Sigmoid colon (tissue), 7 donors: ENCODE data around the gene GSTO2. TPM values are rescaled to one million over a fixed set of nuclear protein-coding genes. Genes with fewer than 3 reads are reported as not detected.
A peak's percentile ranks its signal among the peaks of the same experiment; 100 is the strongest.

Experiments
- DNase-seq: peaks from one replicate; pipeline ENCODE4 v3.0.0-alpha.2; 2019
- H3K27ac ChIP-seq, 4 donors: fragments of 200-600 bp; sonication (generic); one replicate each; pipeline ENCODE4 v1.5.1; 2016 to 2019; ENCODE audit warnings: mild to moderate bottlenecking in 1 of 4
- H3K27me3 ChIP-seq, 3 donors: fragments of 200-600 bp; sonication (generic); one replicate each; pipeline ENCODE4 v1.5.1; 2019; ENCODE audit warnings: mild to moderate bottlenecking in 1 of 3
- H3K36me3 ChIP-seq, 4 donors: fragments of 200-600 bp; sonication (generic); one replicate each; pipeline ENCODE4 v1.5.1; 2016 to 2019
- H3K4me1 ChIP-seq, 4 donors: fragments of 200-600 bp; sonication (generic); one replicate each; pipeline ENCODE4 v1.5.1; 2017 to 2019
- H3K4me3 ChIP-seq, 4 donors: fragments of 200-600 bp; sonication (generic); one replicate each; pipeline ENCODE4 v1.5.1; 2017 to 2019; ENCODE audit warnings: mild to moderate bottlenecking in 2 of 4, moderate library complexity in 1 of 4
- H3K9me3 ChIP-seq, 4 donors: fragments of 200-600 bp in 3 of 4; sonication (generic) in 3 of 4; one replicate each; pipeline versions ENCODE4 v1.5.1 to v1.6.1; 2013 to 2019
- EP300 ChIP-seq, 4 donors: sonication (generic); formaldehyde crosslinking; IDR thresholded peaks; one replicate each; pipeline ENCODE4 v1.6.1; 2017; ENCODE audit warnings: antibody characterized with exemption in 4 of 4
- POLR2A ChIP-seq, 2 donors: fragments of 450-650 bp; IDR thresholded peaks; one replicate each; pipeline ENCODE4 v1.6.1; 2016; ENCODE audit warnings: antibody characterized with exemption in 2 of 2, mild to moderate bottlenecking in 2 of 2, moderate library complexity in 2 of 2
- POLR2AphosphoS5 ChIP-seq, 4 donors: sonication (generic); formaldehyde crosslinking; IDR thresholded peaks; one replicate each; pipeline ENCODE4 v1.6.1; 2017; ENCODE audit warnings: antibody characterized with exemption in 4 of 4
- WGBS, 2 donors: extraction: QIAGEN DNeasy Blood & Tissue Kit; methylation state at CpG; one replicate each; pipeline ENCODE4 v1.1.7; 2013; 5-methylcytosine and 5-hydroxymethylcytosine counted together
- intact Hi-C: fragments of 100-400 bp; cut with DNase I; formaldehyde crosslinking; loops from one replicate; pipeline ENCODE4 v1.15.1; 2023
- polyA plus RNA-seq, 3 donors: library from polyadenylated mRNA; stranded (reverse); fragments of 200-250 nt; gene quantifications; one replicate each; pipeline ENCODE4 v1.2.3, GENCODE V29; 2013
- total RNA-seq, 4 donors: library from RNA; depleted of rRNA; stranded (reverse); fragments of >200 nt; gene quantifications; one replicate each; pipeline ENCODE4 v1.1.0, GENCODE V29; 2016
- TF ChIP-seq, protein P1 (sequence below), 4 experiments: fragments of 450-650 bp in 3 of 4; fragments of 200-600 bp in 1 of 4; IDR thresholded peaks; one replicate each; pipeline ENCODE4 v1.5.1; 2016 to 2019; ENCODE audit warnings: antibody characterized with exemption in 4 of 4, mild to moderate bottlenecking in 3 of 4, moderate library complexity in 2 of 4
- donor health status: healthy with polysubstance abuse.
- donor health status: Bipolar disorder and iron deficiency.
- donor health status: healthy.

GSTO2 gene
- total and polyA plus RNA-seq, 7 donors: 0.68 to 13.2 (median 2.1) TPM

DNA sequence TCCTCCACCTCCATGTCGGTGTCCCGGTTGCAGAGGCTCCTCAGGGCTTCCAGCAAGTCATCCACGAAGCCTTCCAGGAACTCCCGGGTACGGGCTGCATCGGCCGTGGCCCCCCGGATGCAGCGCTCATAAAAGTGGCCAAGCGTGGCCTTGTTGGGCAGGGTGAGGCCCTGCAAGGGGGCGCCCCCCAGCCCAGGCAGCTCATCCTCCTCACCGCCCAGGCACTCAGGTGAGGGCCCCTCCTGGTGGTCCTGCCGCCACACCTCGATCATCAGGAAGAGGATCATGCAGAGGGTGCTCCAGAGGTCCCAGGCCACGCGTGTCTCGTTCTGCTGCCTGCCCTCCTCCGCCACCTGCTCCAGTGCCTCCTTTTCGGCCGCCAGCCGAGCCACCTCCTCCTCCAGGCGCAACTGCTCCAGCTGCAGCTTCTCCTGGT lies 46.5 kb downstream of the GSTO2 start:
- peak; percentile 60 for DNase-seq
- WGBS, 2 donors: 97 to 98% methylated on average over 22 of the region's 22 CpGs
- peak overlapping the region in 1 of 4 donors; percentile 75 for H3K27ac ChIP-seq
- TF ChIP-seq POLR2AphosphoS5 (IDR thresholded peaks at IDR 0.05): no peak
- no peak for TF ChIP-seq POLR2A (IDR thresholded peaks at IDR 0.05)
- no peak for TF ChIP-seq EP300 (IDR thresholded peaks at IDR 0.05)
- TF ChIP-seq, protein P1, sequence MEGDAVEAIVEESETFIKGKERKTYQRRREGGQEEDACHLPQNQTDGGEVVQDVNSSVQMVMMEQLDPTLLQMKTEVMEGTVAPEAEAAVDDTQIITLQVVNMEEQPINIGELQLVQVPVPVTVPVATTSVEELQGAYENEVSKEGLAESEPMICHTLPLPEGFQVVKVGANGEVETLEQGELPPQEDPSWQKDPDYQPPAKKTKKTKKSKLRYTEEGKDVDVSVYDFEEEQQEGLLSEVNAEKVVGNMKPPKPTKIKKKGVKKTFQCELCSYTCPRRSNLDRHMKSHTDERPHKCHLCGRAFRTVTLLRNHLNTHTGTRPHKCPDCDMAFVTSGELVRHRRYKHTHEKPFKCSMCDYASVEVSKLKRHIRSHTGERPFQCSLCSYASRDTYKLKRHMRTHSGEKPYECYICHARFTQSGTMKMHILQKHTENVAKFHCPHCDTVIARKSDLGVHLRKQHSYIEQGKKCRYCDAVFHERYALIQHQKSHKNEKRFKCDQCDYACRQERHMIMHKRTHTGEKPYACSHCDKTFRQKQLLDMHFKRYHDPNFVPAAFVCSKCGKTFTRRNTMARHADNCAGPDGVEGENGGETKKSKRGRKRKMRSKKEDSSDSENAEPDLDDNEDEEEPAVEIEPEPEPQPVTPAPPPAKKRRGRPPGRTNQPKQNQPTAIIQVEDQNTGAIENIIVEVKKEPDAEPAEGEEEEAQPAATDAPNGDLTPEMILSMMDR (IDR thresholded peaks at IDR 0.05): no peak
- H3K4me3 ChIP-seq: no peak overlapping the region
- H3K27me3 ChIP-seq: no peaks in the 10 kb centered on the region
- no peaks in the 10 kb centered on the region for H3K9me3 ChIP-seq
- H3K36me3 ChIP-seq: peaks cover 19 to 49% (median 35%) of the 10 kb centered on the region in 4 donors
- intact Hi-C loops: no loop called here
- peaks cover 0 to 45% (median 40%) of the 10 kb centered on the region in 4 donors for H3K4me1 ChIP-seq

DNA sequence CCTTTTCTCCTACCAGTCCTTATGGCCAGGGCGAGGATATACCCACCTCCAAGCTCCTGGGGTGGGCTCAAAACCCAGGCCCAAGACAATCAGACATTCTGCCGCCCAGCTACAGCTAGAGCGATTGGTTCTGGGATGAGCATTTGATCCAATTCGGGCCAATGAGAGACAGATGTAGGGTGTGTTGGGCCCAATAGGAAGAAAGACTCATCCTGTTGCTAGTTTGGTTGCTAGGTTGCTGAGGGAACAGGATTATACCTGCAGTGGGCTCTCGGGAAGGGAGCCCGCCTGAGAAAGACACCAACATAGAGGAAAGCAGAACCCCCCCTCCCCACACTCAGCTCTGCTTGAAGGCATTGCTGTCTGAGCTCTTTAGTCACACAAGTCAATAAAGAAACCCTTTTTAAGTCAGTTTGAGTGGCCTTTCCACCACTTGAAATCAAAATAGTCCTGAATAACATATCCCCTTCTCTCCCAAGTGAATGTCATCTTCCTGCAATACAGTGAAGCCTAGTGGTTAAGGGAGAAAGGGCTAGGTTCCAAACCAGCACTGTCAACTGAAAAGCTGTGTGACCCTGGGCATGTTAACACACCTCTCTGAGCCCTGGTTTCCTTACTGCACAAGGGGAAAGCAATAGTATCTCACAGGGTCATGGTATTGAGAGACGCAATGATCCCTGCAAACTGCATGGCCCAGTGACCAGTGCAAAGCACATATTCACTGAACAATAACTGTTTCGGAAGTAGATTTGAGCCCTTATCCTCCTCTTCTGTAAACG lies 47.5 kb downstream of the GSTO2 start:
- no peaks in the 10 kb centered on the region for H3K9me3 ChIP-seq
- intact Hi-C loops: no loop called here
- WGBS, 2 donors: 91 to 92% methylated on average over 9 of the region's 9 CpGs
- TF ChIP-seq, protein P1 (IDR thresholded peaks at IDR 0.05): no peak
- H3K27ac ChIP-seq: peak overlapping the region; percentile 29 to 75 (median 60)
- no peak overlapping the region for H3K4me3 ChIP-seq
- H3K27me3 ChIP-seq: no peaks in the 10 kb centered on the region
- DNase-seq: peak; percentile 20
- peaks cover 0 to 55% (median 49%) of the 10 kb centered on the region in 4 donors for H3K4me1 ChIP-seq
- peaks cover 19 to 39% (median 35%) of the 10 kb centered on the region in 4 donors for H3K36me3 ChIP-seq

DNA sequence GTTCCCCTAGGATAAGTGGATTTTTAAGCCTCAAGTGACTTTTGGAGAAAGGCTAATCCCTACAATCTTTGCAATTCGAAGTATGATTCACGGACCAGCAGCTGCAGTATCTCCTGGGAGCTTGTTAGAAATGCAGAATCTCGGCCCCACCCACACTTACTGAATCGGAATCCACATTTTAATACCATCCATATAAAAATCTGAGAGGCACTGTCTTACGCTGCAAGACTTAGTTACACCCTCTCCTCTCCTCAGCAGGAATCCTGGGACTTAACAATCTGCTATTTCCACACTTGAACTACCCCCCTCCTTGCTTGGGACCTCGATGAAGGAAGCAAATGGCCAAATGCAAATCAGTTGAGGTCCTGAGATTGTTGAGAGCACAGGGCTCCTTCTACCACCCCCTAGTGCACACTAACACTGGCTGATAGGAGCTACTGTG lies 48.3 kb downstream of the GSTO2 start:
- Histone ChIP-seq H3K36me3 (peaks cover 19 to 36% (median 34%) of the 10 kb centered on the region in 4 donors), H3K9me3 (no peaks in the 10 kb centered on the region), H3K4me1 (peaks cover 0 to 63% (median 57%) of the 10 kb centered on the region in 4 donors), H3K27ac (peak overlapping the region; percentile 2 to 75 (median 60)), H3K27me3 (no peaks in the 10 kb centered on the region), H3K4me3 (no peak overlapping the region)
- intact Hi-C loops: no loop called here
- no peak for TF ChIP-seq POLR2A (IDR thresholded peaks at IDR 0.05)
- TF ChIP-seq POLR2AphosphoS5 (IDR thresholded peaks at IDR 0.05): peak in 1 of 4 donors; percentile 10
- DNase-seq: peak; percentile 78
- 52 to 60% methylated on average over 6 of the region's 6 CpGs for WGBS, 2 donors

DNA sequence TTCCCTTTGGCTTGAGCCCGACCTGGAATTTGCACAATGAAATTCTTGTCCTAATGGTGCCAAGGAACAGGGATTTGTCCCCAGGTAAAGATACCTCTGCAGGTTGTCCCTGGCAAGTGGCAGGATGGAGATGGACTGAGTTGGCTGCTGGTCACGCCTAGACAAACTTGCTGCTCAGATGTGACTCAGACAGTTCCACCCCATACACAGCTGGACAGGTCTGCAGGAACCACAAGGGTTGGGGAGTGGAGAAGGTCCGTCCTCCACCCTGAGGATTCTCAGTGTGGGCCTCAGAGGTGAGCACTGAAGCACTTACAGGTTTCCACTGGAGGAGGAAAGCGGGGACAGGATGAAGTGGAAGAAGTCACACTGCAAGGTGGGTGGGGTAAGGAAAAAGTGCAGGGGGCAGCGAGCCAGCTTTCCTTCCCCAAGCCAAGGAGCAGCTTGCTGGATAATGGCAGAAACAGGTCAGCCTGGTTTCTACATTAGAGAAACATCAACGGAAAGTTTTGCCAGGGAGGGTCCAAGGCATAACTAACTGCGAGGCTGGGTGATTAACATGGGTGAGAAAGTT lies 48.8 kb downstream of the GSTO2 start:
- H3K27me3 ChIP-seq: no peaks in the 10 kb centered on the region
- peak overlapping the region; percentile 2 to 75 (median 60) for H3K27ac ChIP-seq
- intact Hi-C loops: no loop called here
- no peaks in the 10 kb centered on the region for H3K9me3 ChIP-seq
- no peak overlapping the region for H3K4me3 ChIP-seq
- H3K36me3 ChIP-seq: peaks cover 19 to 31% (median 29%) of the 10 kb centered on the region in 4 donors
- WGBS, 2 donors: 84 to 86% methylated on average over 7 of the region's 7 CpGs
- H3K4me1 ChIP-seq: peaks cover 0 to 68% (median 62%) of the 10 kb centered on the region in 4 donors
- peak; percentile 64 for DNase-seq
- TF ChIP-seq POLR2A (IDR thresholded peaks at IDR 0.05): no peak
- TF ChIP-seq EP300 (IDR thresholded peaks at IDR 0.05): no peak
- no peak for TF ChIP-seq POLR2AphosphoS5 (IDR thresholded peaks at IDR 0.05)
- TF ChIP-seq, protein P1 (IDR thresholded peaks at IDR 0.05): no peak

DNA sequence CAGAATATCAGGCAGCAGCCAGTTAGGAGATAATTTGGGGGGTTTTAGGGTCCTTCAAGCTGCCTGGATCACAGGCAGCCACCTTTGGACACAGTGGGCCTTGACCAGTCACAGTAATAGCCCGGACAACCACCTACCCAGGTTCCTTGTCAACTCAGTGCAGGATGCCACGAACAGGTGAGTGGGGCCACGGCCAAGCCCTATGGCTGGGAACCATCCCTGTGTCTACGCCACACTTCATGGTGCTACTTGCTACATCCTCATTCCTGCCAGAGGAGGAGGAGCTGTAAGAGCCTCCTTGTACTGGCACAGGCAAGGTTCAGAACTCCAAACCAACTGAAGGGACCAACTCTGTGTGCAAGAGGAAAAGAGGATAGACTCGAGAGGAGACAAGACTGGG lies 49.3 kb downstream of the GSTO2 start:
- DNase-seq: peak; percentile 51
- 95 to 96% methylated on average over 5 of the region's 5 CpGs for WGBS, 2 donors
- intact Hi-C loops: no loop called here
- Histone ChIP-seq H3K4me3 (no peak overlapping the region), H3K4me1 (peaks cover 0 to 72% (median 67%) of the 10 kb centered on the region in 4 donors), H3K27me3 (no peaks in the 10 kb centered on the region), H3K9me3 (no peaks in the 10 kb centered on the region), H3K36me3 (peaks cover 19 to 26% (median 24%) of the 10 kb centered on the region in 4 donors), H3K27ac (peak overlapping the region; percentile 2 to 75 (median 60))
- TF ChIP-seq POLR2AphosphoS5 (IDR thresholded peaks at IDR 0.05) (no peak), EP300 (IDR thresholded peaks at IDR 0.05) (no peak), POLR2A (IDR thresholded peaks at IDR 0.05) (no peak)
- TF ChIP-seq, protein P1 (IDR thresholded peaks at IDR 0.05): no peak
